Mucosa of stomach (tissue), 1 donor: Measurements from ENCODE around the gene SPAG5.
A peak's percentile ranks its signal among the peaks of the same experiment; 100 is the strongest.

Experiments used
- H3K27me3 ChIP-seq: one replicate; pipeline ENCODE4 v1.7.0; 2013; ENCODE audit warnings: mild to moderate bottlenecking, low read length; ENCODE audit not compliant: control insufficient read depth, insufficient read depth
- H3K36me3 ChIP-seq: one replicate; pipeline ENCODE4 v1.7.0; 2013; ENCODE audit warnings: low read length; ENCODE audit not compliant: control insufficient read depth, insufficient read depth
- H3K4me1 ChIP-seq: one replicate; pipeline ENCODE4 v1.7.0; 2013; ENCODE audit warnings: mild to moderate bottlenecking, low read length; ENCODE audit not compliant: control insufficient read depth, insufficient read depth
- H3K4me3 ChIP-seq: one replicate; pipeline ENCODE4 v1.7.0; 2013; ENCODE audit warnings: low read length
- H3K9ac ChIP-seq: one replicate; pipeline ENCODE4 v1.7.0; 2013; ENCODE audit warnings: mild to moderate bottlenecking, low read length, moderate library complexity
- H3K9me3 ChIP-seq: one replicate; pipeline ENCODE4 v1.7.0; 2013; ENCODE audit warnings: mild to moderate bottlenecking, low read length, moderate library complexity; ENCODE audit not compliant: control insufficient read depth
- donor health status: Pancreatic carcinoma.

The SPAG5 gene

DNA sequence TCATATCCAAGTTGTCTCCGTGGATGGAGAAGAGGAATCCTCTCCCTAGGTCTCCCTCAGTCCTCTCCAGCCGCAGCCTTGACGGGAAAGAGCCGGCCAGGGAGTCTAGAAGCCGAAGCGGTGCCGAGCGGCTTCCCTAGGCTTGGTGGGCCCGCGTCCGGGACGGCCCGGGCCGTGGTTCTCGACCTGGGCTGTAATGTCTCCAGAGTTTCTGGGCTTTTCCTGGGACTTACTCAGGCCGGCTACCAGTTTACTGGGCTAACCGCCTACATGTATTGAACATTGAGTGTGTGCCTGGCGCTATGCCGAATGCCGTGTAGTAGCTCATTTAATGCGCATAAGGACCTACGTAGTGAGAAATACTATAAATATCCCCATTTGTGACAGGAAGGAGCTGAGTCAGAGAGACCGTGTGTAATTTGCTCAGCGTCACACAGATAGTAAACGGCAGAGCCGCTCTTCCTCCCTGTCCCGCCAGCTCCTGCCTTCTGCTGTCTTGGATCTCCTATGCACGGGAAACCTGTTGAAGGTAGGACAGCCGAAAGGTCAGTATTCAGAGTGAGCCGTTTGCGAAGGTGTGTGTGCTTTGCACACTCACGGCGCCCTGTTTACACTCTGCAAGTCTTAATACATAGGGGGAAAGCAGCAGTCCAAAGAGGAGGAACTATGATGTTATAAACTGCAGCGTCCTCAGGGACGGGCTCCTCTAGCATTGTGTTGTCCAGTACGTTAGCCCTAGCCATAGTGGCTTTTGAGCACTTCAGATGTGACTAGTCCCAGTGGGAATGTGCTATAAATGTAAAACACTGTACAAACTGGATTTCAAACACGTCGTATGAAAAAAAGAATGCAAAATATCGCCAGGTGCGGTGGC, 723 bp upstream of the SPAG5 start:
- Histone ChIP-seq H3K4me3 (peak overlapping the region; percentile 78), H3K4me1 (peaks cover 11% of the 10 kb centered on the region), H3K9ac (peak overlapping the region; percentile 74), H3K27me3 (no peaks in the 10 kb centered on the region), H3K36me3 (no peaks in the 10 kb centered on the region), H3K9me3 (no peaks in the 10 kb centered on the region)

DNA sequence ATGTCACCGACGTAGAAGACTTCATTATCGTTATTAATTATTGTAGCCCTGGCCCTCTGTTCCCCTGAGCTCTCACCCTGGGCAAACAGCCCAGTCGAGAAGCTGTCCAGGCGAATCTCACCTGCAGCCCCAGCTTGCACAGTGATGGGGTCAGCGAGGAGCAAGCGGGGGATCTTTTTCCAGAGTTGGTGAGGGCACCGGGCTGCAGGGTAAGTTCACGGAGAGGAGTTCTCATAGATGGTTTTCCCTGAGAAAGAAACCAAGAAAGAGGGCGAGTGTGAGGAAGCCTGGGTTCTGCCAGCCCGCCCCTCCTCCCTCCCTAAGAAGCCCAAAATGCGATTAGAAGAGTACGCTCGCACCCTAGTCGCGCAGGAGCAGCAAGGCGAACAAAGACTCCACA, 436 bp downstream of the SPAG5 start:
- peak overlapping the region; percentile 78 for H3K4me3 ChIP-seq
- peak overlapping the region; percentile 74 for H3K9ac ChIP-seq
- H3K36me3 ChIP-seq: no peaks in the 10 kb centered on the region
- no peaks in the 10 kb centered on the region for H3K27me3 ChIP-seq
- peaks cover 11% of the 10 kb centered on the region for H3K4me1 ChIP-seq
- H3K9me3 ChIP-seq: no peaks in the 10 kb centered on the region

DNA sequence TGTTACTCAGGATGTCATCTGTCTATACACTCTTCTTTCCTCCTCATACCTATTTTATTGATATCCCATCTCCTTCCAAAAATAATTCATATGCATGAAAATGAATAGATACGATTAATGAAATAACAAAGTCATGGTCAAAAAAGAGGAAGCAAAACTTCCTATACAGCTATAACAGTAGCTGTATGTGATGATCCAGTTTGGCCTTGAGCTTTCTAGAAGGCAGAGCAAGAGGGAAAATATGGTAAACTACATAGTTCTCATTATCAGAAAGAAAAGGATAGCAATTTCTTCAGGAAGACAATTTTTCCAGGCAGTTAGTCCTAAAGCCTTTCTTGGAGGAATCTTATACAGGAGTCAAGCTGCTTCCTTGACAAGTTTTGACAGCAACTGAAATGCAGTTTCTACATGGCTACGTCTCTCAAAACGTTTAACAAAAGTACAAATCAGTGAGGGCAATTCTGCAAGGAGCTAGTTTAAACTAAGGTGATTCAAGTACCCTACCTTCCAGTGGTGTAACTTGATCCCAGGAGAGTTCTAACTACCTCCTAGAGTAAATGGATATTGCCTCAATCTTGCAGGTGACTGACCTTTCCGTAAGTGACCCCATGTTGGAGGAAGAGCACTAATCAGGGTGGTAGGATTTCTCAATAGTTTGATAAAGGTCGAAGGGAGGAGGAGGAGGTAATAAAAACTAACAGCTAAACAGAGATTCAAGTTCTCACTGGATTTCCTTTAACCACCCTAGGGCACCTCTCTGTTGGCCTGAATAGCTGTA, 1.0 kb downstream of the SPAG5 start:
- Histone ChIP-seq H3K4me3 (peak overlapping the region; percentile 78), H3K9me3 (no peaks in the 10 kb centered on the region), H3K27me3 (no peaks in the 10 kb centered on the region), H3K36me3 (no peaks in the 10 kb centered on the region), H3K9ac (peak overlapping the region; percentile 74), H3K4me1 (peaks cover 11% of the 10 kb centered on the region)

DNA sequence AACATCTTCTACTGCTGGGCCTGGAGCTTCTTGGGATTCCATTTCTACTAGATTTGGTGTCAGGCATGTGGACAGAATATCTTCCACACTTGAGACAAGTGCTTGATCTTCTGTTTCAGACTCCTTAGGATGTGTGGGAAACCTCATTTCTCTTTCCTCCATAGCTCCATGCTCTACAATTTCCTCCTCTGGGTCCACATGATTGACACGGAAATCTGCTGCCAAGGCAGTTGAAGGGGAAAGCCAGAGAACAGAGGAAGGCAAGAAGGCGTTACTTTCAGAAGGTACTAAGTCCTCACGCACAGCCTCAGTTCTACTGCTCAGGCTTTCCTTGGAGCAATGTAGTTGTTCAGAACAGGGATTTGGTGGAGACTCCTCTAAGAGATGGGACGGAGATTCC, 6.6 kb downstream of the SPAG5 start:
- Histone ChIP-seq H3K36me3 (peaks cover 3% of the 10 kb centered on the region), H3K9ac (no peak overlapping the region), H3K4me3 (no peak overlapping the region), H3K27me3 (no peaks in the 10 kb centered on the region), H3K4me1 (no peaks in the 10 kb centered on the region), H3K9me3 (no peaks in the 10 kb centered on the region)

DNA sequence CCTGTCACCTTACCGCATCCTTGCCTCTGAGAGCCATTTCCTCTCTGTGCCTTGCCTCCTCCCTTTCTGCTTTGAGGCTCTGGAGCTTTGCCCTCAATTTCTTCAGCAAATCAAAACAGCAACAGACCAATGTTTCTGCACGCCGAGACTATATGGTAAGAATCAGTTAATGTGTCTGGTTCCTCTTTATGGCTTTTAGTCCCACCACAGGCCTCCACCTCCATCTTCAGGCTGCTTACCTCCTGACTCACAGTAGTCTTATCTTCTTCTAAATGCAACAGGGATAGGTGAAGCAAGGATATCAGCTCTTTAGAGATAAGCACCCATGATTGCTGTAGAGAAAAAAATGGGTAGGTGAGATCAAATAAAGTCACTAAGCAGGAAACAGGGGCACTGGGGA, 13.0 kb downstream of the SPAG5 start:
- H3K27me3 ChIP-seq: no peaks in the 10 kb centered on the region
- H3K36me3 ChIP-seq: no peaks in the 10 kb centered on the region
- no peaks in the 10 kb centered on the region for H3K9me3 ChIP-seq
- no peak overlapping the region for H3K4me3 ChIP-seq
- no peak overlapping the region for H3K9ac ChIP-seq
- H3K4me1 ChIP-seq: no peaks in the 10 kb centered on the region

DNA sequence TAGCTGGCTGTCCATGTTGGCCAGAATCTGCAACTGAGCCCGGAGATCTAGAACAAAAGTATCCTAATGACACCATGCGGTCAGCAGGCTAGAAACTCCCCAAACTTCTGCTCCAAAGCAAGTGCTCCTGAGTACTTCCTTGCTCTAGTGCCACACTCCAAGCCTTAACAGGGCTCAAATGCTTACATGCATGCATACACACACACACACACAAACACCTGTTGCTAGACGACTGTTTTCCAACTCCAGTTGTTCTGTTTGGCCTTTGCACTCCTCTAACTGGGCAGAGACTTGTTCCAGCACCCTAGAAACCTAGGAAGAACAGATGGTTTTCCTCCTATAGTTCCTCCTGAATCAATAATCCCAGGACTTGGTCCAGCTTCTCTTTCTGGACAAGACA, 14.4 kb downstream of the SPAG5 start:
- no peaks in the 10 kb centered on the region for H3K4me1 ChIP-seq
- no peak overlapping the region for H3K9ac ChIP-seq
- no peaks in the 10 kb centered on the region for H3K9me3 ChIP-seq
- H3K4me3 ChIP-seq: no peak overlapping the region
- H3K27me3 ChIP-seq: no peaks in the 10 kb centered on the region
- H3K36me3 ChIP-seq: no peaks in the 10 kb centered on the region

DNA sequence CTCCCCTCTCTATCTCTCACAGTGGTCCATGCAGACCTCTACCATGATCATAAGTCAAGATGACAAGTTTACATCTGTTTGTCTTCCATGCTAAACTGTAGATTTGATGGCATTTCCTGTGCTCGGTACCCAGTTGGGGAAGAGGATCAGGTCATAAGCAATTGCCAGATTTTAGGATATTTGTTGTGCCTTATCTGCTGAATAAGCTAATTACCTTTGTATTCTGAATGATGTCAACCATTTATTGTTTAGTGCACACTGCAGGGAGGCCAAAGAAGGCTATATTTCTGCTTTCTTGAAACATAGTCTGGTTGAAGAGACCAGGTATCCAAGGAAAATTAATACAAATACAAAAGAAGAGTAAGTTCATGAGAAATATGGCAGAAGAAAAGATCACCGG, 16.3 kb downstream of the SPAG5 start:
- Histone ChIP-seq H3K9ac (no peak overlapping the region), H3K4me3 (no peak overlapping the region), H3K36me3 (no peaks in the 10 kb centered on the region), H3K4me1 (no peaks in the 10 kb centered on the region), H3K9me3 (no peaks in the 10 kb centered on the region), H3K27me3 (no peaks in the 10 kb centered on the region)

DNA sequence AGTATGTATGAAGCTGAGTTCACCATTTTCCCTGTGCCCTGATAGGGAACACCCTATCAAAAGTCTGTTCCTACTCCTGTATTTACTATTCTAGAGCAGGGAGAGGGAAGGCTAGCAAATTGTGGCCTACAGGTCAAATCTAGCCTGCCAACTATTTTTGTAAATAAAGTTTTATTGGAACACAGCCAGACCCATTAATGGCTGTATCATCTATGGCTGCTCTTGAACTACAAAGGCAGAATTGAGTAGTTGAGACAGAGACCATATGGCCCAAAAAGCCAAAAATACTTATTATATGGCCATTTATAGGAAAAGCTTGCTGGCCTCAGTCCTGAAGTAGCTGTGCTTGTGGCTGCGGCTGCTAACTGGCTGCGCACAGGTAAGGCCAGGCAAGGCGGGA, 17.9 kb downstream of the SPAG5 start:
- H3K4me1 ChIP-seq: peaks cover 6% of the 10 kb centered on the region
- no peaks in the 10 kb centered on the region for H3K9me3 ChIP-seq
- H3K27me3 ChIP-seq: no peaks in the 10 kb centered on the region
- no peak overlapping the region for H3K9ac ChIP-seq
- no peak overlapping the region for H3K4me3 ChIP-seq
- no peaks in the 10 kb centered on the region for H3K36me3 ChIP-seq

DNA sequence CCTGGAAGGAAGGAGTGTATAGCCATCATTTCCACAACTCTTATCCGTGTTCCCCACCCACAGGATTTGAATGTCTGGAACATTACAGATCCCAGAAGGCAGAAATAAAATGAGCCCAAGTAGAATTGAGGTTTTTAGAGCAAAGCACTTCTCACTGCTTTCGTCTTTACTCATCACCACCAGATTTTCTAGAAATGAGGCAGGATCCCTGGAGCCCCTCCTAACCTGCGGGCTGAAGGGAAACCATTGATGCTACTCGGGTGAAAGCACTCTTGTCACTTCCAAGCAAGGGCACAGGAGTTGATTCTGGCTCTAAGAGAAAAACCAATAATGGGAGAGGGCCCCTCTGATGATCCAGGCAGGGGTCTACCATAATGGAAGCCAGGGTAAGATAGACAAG, 19.3 kb downstream of the SPAG5 start:
- no peaks in the 10 kb centered on the region for H3K9me3 ChIP-seq
- H3K27me3 ChIP-seq: no peaks in the 10 kb centered on the region
- no peak overlapping the region for H3K4me3 ChIP-seq
- no peaks in the 10 kb centered on the region for H3K36me3 ChIP-seq
- peaks cover 6% of the 10 kb centered on the region for H3K4me1 ChIP-seq
- no peak overlapping the region for H3K9ac ChIP-seq

DNA sequence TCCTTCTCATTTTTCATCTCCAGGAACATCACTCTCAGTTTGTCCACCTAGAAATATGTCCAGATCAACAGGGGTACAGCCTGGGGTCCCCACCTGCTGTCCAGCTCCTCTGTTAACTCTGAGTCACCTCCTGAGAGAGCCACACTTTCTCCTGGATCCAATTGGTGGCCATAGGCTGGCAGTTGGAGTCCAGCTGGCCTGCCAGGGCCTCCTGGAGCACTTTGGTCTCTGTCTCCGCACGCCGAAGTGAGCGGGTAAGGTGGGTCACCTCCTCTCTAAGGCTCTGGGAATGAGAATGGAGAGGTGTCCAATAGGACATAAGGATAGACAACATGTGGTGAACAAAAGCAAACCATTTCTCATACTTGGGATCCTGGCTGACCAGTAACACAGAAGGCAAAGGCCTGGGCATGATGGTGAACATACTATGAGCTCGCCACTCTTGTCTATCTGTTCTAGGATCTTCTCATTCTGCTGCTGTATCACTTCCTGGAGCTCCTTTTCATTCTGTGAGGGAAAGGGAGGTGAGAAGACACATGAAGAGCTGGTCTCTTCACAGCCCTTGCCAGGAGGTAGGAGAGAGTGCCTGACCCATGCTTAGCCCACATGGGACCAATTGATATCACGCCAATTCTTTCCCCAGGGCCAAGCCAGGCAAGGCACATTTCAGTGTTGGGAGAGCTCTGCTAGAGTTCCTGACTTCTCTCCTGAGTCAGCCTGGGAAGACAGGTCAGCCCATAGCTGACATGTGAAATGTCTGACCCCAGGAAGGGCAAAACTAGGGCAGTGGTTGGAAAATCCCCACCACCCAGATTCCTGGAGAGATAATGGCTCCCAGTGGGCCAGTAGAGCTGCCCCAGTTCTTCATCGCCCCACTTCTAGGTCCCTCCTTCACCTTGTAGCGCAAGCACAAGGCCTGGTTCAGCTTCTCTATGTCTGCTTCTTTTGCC, 20.3 kb downstream of the SPAG5 start:
- Histone ChIP-seq H3K4me3 (no peak overlapping the region), H3K4me1 (peaks cover 11% of the 10 kb centered on the region), H3K36me3 (no peaks in the 10 kb centered on the region), H3K9ac (no peak overlapping the region), H3K27me3 (no peaks in the 10 kb centered on the region), H3K9me3 (no peaks in the 10 kb centered on the region)

DNA sequence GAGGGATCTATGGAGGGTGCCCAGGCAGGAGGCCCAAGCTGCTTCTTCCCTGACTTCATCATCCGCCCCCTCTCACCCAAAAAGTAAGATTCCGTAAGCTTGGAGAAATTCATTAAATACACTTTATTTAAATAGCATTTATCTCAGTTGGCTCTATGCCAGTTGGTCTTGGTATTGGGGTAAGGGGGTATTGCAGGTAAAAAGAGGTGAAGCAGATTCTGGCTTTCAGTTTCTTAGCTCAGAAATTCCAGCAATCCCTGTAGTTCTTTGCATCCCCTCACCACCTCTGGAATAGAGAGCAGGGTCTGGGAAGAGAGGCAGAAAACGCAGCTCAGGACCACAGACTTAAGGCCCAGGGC, 21.4 kb downstream of the SPAG5 start:
- Histone ChIP-seq H3K9ac (no peak overlapping the region), H3K9me3 (no peaks in the 10 kb centered on the region), H3K36me3 (no peaks in the 10 kb centered on the region), H3K4me3 (peak overlapping the region; percentile 17), H3K27me3 (no peaks in the 10 kb centered on the region), H3K4me1 (peaks cover 22% of the 10 kb centered on the region)
